H1 (cell line): ENCODE data around the gene GOLGA7B. TPM values are rescaled to one million over a fixed set of nuclear protein-coding genes. Genes with fewer than 3 reads are reported as not detected.

ENCODE experiments used
- CTCF ChIA-PET: fragments of 300-600 bp; sonication (Branson Sonifier 250); formaldehyde crosslinking; loops from one replicate; lab custom pipeline; 2021; ENCODE audit not compliant: partially characterized antibody; lab: Charles Lee
- POLR2A ChIA-PET: fragments of 300-600 bp; sonication (Branson Sonifier 250); formaldehyde crosslinking; loops from one replicate; lab custom pipeline; 2021; ENCODE audit warnings: inconsistent platforms; ENCODE audit not compliant: partially characterized antibody; lab: Charles Lee
- DNase-seq, 2 experiments: peaks; one replicate each; pipeline versions ENCODE4 v3.0.0 to v3.0.0-alpha.2; 2010 to 2022; ENCODE audit warnings: low spot score in 2 of 2, low read depth in 1 of 2, mixed read lengths in 1 of 2
- FAIRE-seq: peaks from 2 replicates; lab custom pipeline; 2011; peaks lifted over from hg19 to GRCh38; lab: Jason Lieb, UNC
- H2AFZ ChIP-seq: 2 replicates; pipeline ENCODE4 v1.8.1; 2012; ENCODE audit warnings: low read length, inconsistent platforms
- H2AK5ac ChIP-seq: 2 replicates; pipeline ENCODE4 v1.6.1; 2013; ENCODE audit warnings: low read depth, low read length
- H2BK120ac ChIP-seq: replicated peaks from 2 replicates; pipeline ENCODE3; 2013; ENCODE audit warnings: low read depth, low read length, inconsistent platforms
- H2BK12ac ChIP-seq: 2 replicates; pipeline ENCODE4 v1.6.1; 2013; ENCODE audit warnings: low read depth, low read length
- H2BK15ac ChIP-seq: 2 replicates; pipeline ENCODE4 v1.6.1; 2013; ENCODE audit warnings: low read length
- H2BK20ac ChIP-seq: 2 replicates; pipeline ENCODE4 v1.6.1; 2013; ENCODE audit warnings: low read length
- H2BK5ac ChIP-seq: 2 replicates; pipeline ENCODE4 v1.6.1; 2013; ENCODE audit warnings: low read depth, low read length
- H3K14ac ChIP-seq: 2 replicates; pipeline ENCODE4 v1.6.1; 2013; ENCODE audit warnings: inconsistent platforms; ENCODE audit not compliant: insufficient read length
- H3K18ac ChIP-seq: 2 replicates; pipeline ENCODE4 v1.6.1; 2013; ENCODE audit warnings: low read length; ENCODE audit errors: extremely low read depth
- H3K23ac ChIP-seq: 2 replicates; pipeline ENCODE4 v1.6.1; 2013; ENCODE audit warnings: inconsistent platforms; ENCODE audit not compliant: insufficient read length
- H3K23me2 ChIP-seq: 2 replicates; pipeline ENCODE4 v1.6.1; 2013; ENCODE audit warnings: low read depth, low read length
- H3K27ac ChIP-seq: 2 replicates; pipeline ENCODE4 v1.6.1; 2011; ENCODE audit warnings: low read depth, low read length, inconsistent platforms
- H3K27me3 ChIP-seq, 4 experiments: replicated peaks in 1 of 4; 1 replicate in 1 of 4; 2 replicates in 3 of 4; pipeline versions ENCODE4 v1.6.1 to v1.8.1; 2011 to 2013; ENCODE audit warnings: low read length in 3 of 4, mild to moderate bottlenecking in 3 of 4, inconsistent platforms in 2 of 4, mixed read lengths in 2 of 4, moderate library complexity in 1 of 4; ENCODE audit not compliant: control insufficient read depth in 3 of 4, insufficient read depth in 3 of 4; ENCODE audit errors: extremely low read depth in 1 of 4
- H3K36me3 ChIP-seq, 4 experiments: 2 replicates each; pipeline versions ENCODE4 v1.6.1 to v1.8.1; 2011 to 2013; ENCODE audit warnings: mild to moderate bottlenecking in 4 of 4, low read length in 3 of 4, moderate library complexity in 2 of 4, control low read depth in 1 of 4, inconsistent platforms in 1 of 4; ENCODE audit not compliant: insufficient read depth in 4 of 4, control insufficient read depth in 2 of 4
- H3K4ac ChIP-seq: replicated peaks from 2 replicates; pipeline ENCODE3; 2013; ENCODE audit warnings: low read length, low read depth, mixed read lengths, inconsistent platforms; ENCODE audit not compliant: insufficient read length
- H3K4me1 ChIP-seq, 4 experiments: replicated peaks in 1 of 4; 1 replicate in 1 of 4; 2 replicates in 3 of 4; pipeline versions ENCODE4 v1.6.1 to v1.8.1; 2011 to 2013; ENCODE audit warnings: low read length in 3 of 4, inconsistent platforms in 2 of 4, mixed read lengths in 1 of 4; ENCODE audit not compliant: insufficient read depth in 4 of 4, control insufficient read depth in 3 of 4
- H3K4me2 ChIP-seq, 2 experiments: 2 replicates each; pipeline versions ENCODE4 v1.6.1 to v1.8.1; 2011 to 2013; ENCODE audit warnings: low read depth in 2 of 2, low read length in 2 of 2, control low read depth in 1 of 2, inconsistent platforms in 1 of 2, mild to moderate bottlenecking in 1 of 2; ENCODE audit not compliant: insufficient read depth in 1 of 2
- H3K4me3 ChIP-seq, 4 experiments: fragments of 200-600, 300-600 bp in 1 of 4; sonication (generic), shearing (Covaris generic), sonication (Bioruptor Twin) in 1 of 4; 2 replicates each; pipeline versions ENCODE4 v1.5.1 to v1.8.1; 2011 to 2016; ENCODE audit warnings: low read length in 4 of 4, low read depth in 3 of 4, control low read depth in 2 of 4, inconsistent platforms in 2 of 4, mild to moderate bottlenecking in 2 of 4, mixed read lengths in 1 of 4, moderate library complexity in 1 of 4; ENCODE audit not compliant: insufficient read depth in 2 of 4; ENCODE audit errors: extremely low read depth in 1 of 4
- H3K56ac ChIP-seq: replicated peaks from 2 replicates; pipeline ENCODE3; 2013; ENCODE audit warnings: low read depth, mild to moderate bottlenecking, mixed read lengths, low read length, inconsistent platforms; ENCODE audit not compliant: insufficient read length
- H3K79me1 ChIP-seq: 2 replicates; pipeline ENCODE4 v1.6.1; 2013; ENCODE audit warnings: low read depth, low read length, control low read depth
- H3K79me2 ChIP-seq, 2 experiments: 2 replicates each; pipeline versions ENCODE4 v1.6.1 to v1.8.1; 2012 to 2013; ENCODE audit warnings: low read length in 2 of 2, mild to moderate bottlenecking in 2 of 2, inconsistent platforms in 1 of 2; ENCODE audit not compliant: insufficient read depth in 2 of 2, control insufficient read depth in 1 of 2
- H3K9ac ChIP-seq, 4 experiments: replicated peaks in 1 of 4; 1 replicate in 1 of 4; 2 replicates in 3 of 4; pipeline versions ENCODE4 v1.6.1 to v1.8.1; 2011 to 2013; ENCODE audit warnings: low read depth in 3 of 4, low read length in 3 of 4, control low read depth in 2 of 4, mild to moderate bottlenecking in 2 of 4, moderate library complexity in 2 of 4, inconsistent platforms in 1 of 4; ENCODE audit errors: extremely low read depth in 1 of 4
- H3K9me3 ChIP-seq, 2 experiments: 2 replicates each; pipeline versions ENCODE4 v1.6.1 to v1.8.1; 2012 to 2013; ENCODE audit warnings: mild to moderate bottlenecking in 2 of 2, moderate library complexity in 2 of 2, control low read depth in 1 of 2, inconsistent platforms in 1 of 2, low read depth in 1 of 2, low read length in 1 of 2, mixed read lengths in 1 of 2; ENCODE audit not compliant: insufficient read depth in 2 of 2
- H4K20me1 ChIP-seq, 2 experiments: replicated peaks in 1 of 2; 2 replicates each; pipeline versions ENCODE3 to v1.8.1; 2011 to 2013; ENCODE audit warnings: inconsistent platforms in 2 of 2, low read length in 2 of 2, mild to moderate bottlenecking in 1 of 2; ENCODE audit not compliant: insufficient read depth in 2 of 2, control insufficient read depth in 1 of 2
- H4K5ac ChIP-seq: 2 replicates; pipeline ENCODE4 v1.6.1; 2013; ENCODE audit warnings: low read length, low read depth, mixed read lengths, inconsistent platforms; ENCODE audit not compliant: insufficient read length
- H4K8ac ChIP-seq: 2 replicates; pipeline ENCODE4 v1.8.0; 2013; ENCODE audit warnings: mild to moderate bottlenecking, moderate library complexity, low read length, inconsistent platforms; ENCODE audit not compliant: insufficient read depth; ENCODE audit errors: extremely low read depth
- H4K91ac ChIP-seq: replicated peaks from 2 replicates; pipeline ENCODE3; 2013; ENCODE audit warnings: low read length, mixed read lengths, inconsistent platforms; ENCODE audit not compliant: insufficient read length
- ASH2L ChIP-seq: fragments of 200-600, 300-600 bp; sonication (generic); IDR thresholded peaks from one replicate; pipeline ENCODE4 v1.7.1; 2017; ENCODE audit warnings: low read length
- BCL11A ChIP-seq, 2 experiments: IDR thresholded peaks; one replicate each; pipeline ENCODE4 v1.6.1; 2011; ENCODE audit warnings: low read depth in 2 of 2, low read length in 2 of 2, mild to moderate bottlenecking in 2 of 2
- CBX5 ChIP-seq: fragments of 300-800, 300-1000 bp; sonication (generic); IDR thresholded peaks from 2 replicates; pipeline ENCODE4 v1.7.1; 2016; ENCODE audit warnings: antibody characterized with exemption, low read length, low read depth
- CHD2 ChIP-seq: IDR thresholded peaks from 2 replicates; pipeline ENCODE4 v1.6.1; 2012; ENCODE audit warnings: low read length, improper control_type of control experiment
- EP300 ChIP-seq, 2 experiments: IDR thresholded peaks; 1 replicate in 1 of 2; 2 replicates in 1 of 2; pipeline ENCODE4 v1.6.1; 2011 to 2012; ENCODE audit warnings: low read depth in 2 of 2, low read length in 2 of 2, mild to moderate bottlenecking in 2 of 2, borderline replicate concordance in 1 of 2, inconsistent platforms in 1 of 2, moderate library complexity in 1 of 2
- EZH2 ChIP-seq: fragments of 200-600 bp; sonication (generic); IDR thresholded peaks from 2 replicates; pipeline ENCODE4 v1.7.1; 2012; ENCODE audit warnings: low read depth, mild to moderate bottlenecking, moderate library complexity, low read length, inconsistent platforms; ENCODE audit not compliant: severe bottlenecking
- HDAC2 ChIP-seq, 2 experiments: fragments of 300-600 bp in 1 of 2; sonication (generic) in 1 of 2; IDR thresholded peaks; 2 replicates each; pipeline ENCODE4 v1.6.1; 2011 to 2012; ENCODE audit warnings: low read depth in 2 of 2, low read length in 2 of 2, mild to moderate bottlenecking in 2 of 2, moderate library complexity in 2 of 2, borderline replicate concordance in 1 of 2, inconsistent platforms in 1 of 2
- JUND ChIP-seq: IDR thresholded peaks from 2 replicates; pipeline ENCODE4 v1.6.1; 2011; ENCODE audit warnings: mild to moderate bottlenecking, improper control_type of control experiment, low read length
- NRF1 ChIP-seq: IDR thresholded peaks from 2 replicates; pipeline ENCODE4 v1.6.1; 2011; ENCODE audit warnings: mild to moderate bottlenecking, low read depth, low read length, improper control_type of control experiment
- POLR2A ChIP-seq, 2 experiments: IDR thresholded peaks; 1 replicate in 1 of 2; 2 replicates in 1 of 2; pipeline ENCODE4 v1.6.1; 2011; ENCODE audit warnings: low read depth in 2 of 2, low read length in 2 of 2, mild to moderate bottlenecking in 2 of 2; ENCODE audit errors: control extremely low read depth in 1 of 2
- SP2 ChIP-seq: IDR thresholded peaks from 2 replicates; pipeline ENCODE4 v1.6.1; 2012; ENCODE audit warnings: mild to moderate bottlenecking, low read length, inconsistent platforms
- SUZ12 ChIP-seq: fragments of 200-600 bp; sonication (generic); IDR thresholded peaks from 2 replicates; pipeline ENCODE4 v1.6.1; 2012; ENCODE audit warnings: mild to moderate bottlenecking, inconsistent platforms, low read length, moderate library complexity, mixed read lengths
- USF2 ChIP-seq: IDR thresholded peaks from 2 replicates; pipeline ENCODE4 v1.6.1; 2011; ENCODE audit warnings: low read length, improper control_type of control experiment
- WGBS, 2 experiments: shearing (Covaris generic) in 1 of 2; methylation state at CpG; one replicate each; pipeline versions ENCODE4 v1.1.6 to v1.1.7; 2013 to 2015; ENCODE audit warnings: low lambda C conversion rate in 2 of 2, mixed read lengths in 2 of 2, inconsistent platforms in 1 of 2, low coverage in 1 of 2, missing lambda C conversion rate in 1 of 2; ENCODE audit not compliant: insufficient replicate concordance in 2 of 2, insufficient coverage in 1 of 2, insufficient read length in 1 of 2; ENCODE audit errors: extremely low coverage in 1 of 2, missing lambda C conversion rate in 1 of 2; 5-methylcytosine and 5-hydroxymethylcytosine counted together
- polyA plus RNA-seq, 7 experiments: library from polyadenylated mRNA; depleted of rRNA in 3 of 7; stranded (reverse) in 5 of 7; unstranded in 2 of 7; fragments of >200 nt in 5 of 7; fragments of 200-250 nt in 2 of 7; gene quantifications; 1 replicate in 5 of 7; 2 replicates in 1 of 7; 4 replicates in 1 of 7; pipeline versions ENCODE4 v1.2.1 to v1.2.3, GENCODE V29; 2011 to 2013; ENCODE audit warnings: missing spikeins in 2 of 7, mixed read lengths in 2 of 7
- total RNA-seq: library from RNA; stranded (reverse); fragmentation: NEBNext Ultra II Directional; extraction: Animal tissue kit (Norgen Biotek cat#: 25700); gene quantifications from 2 replicates; pipeline ENCODE4 v1.2.1, GENCODE V29; 2021

Gene GOLGA7B
- total and polyA plus RNA-seq, 2 of the 8 experiments (the other 6 are each of a cell fraction or from before 2014, with no cell fraction given) = 0.04 to 0.14 TPM

DNA sequence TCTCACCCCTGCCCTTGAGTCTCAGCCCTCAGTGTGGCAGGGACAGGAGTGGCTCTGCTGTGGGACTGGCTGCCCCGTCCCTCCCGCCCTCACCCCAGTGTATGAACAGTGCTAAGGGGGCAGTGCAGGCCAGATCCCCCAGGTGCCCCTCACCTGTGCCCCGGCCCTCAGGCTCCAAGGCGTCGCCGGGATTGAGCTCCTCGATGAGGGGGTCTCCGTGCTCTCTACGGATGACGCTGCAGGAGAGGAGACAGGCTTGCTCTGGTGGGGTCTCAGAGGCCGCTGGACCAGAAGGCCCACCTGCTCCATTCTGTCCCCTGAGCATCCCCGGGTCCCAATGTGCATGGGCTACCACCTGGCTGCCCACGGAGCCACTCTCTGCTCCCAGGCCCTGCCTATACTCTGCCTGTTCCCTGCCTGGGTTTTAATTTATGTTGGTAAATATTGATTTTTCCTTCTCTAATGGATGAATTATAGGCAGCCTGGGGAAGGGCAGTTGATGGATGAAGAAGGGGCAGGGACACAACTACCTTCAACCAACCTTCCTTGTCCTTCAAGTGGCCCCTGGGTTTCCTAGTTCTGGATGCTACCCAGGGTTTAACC is 47.2 kb downstream of the GOLGA7B start:
- Histone ChIP-seq H2AK5ac (no peak overlapping the region), H3K4me2 (no peak overlapping the region), H3K4me3 (no peak overlapping the region), H4K20me1 (no peaks in the 10 kb centered on the region), H3K27me3 (no peaks in the 10 kb centered on the region), H2BK120ac (no peak overlapping the region), H2BK5ac (no peak overlapping the region), H3K36me3 (no peaks in the 10 kb centered on the region), H3K4ac (no peak overlapping the region), H3K27ac (no peak overlapping the region), H3K23me2 (no peaks in the 10 kb centered on the region), H2AFZ (no peak overlapping the region), H3K18ac (no peak overlapping the region), H2BK12ac (no peak overlapping the region), H4K5ac (no peak overlapping the region), H3K23ac (no peak overlapping the region), H2BK15ac (no peak overlapping the region), H4K91ac (no peak overlapping the region), H3K4me1 (no peaks in the 10 kb centered on the region)
- 90% methylated on average over 13 of the region's 13 CpGs; no CpG with 5 or more reads in 1 of the 2 experiments for WGBS, 2 experiments
- DNase-seq (no peak), FAIRE-seq (no peak)
- CTCF ChIA-PET = interaction anchor here (0.6 to 2.9 kb wide), 5 partner anchors 8 to 311 kb away, joined by 3 to 12 read pairs (median 5); no protein-coding TSS in a partner anchor
- TF ChIP-seq SP2 (no peak), USF2 (no peak), CHD2 (no peak), HDAC2 (IDR thresholded peaks at IDR 0.05; ENCODE audit: borderline replicate concordance in 1 of 2, low read depth in 2 of 2, low read length in 2 of 2) (no peak), ASH2L (no peak), EZH2 (no peak), CBX5 (no peak), POLR2A (IDR thresholded peaks at IDR 0.05; ENCODE audit: control extremely low read depth in 1 of 2, low read depth in 2 of 2, low read length in 2 of 2) (no peak), SUZ12 (no peak), JUND (no peak), EP300 (IDR thresholded peaks at IDR 0.05; ENCODE audit: borderline replicate concordance in 1 of 2, low read depth in 2 of 2, low read length in 2 of 2) (no peak), NRF1 (no peak), BCL11A (IDR thresholded peaks at IDR 0.05; ENCODE audit: low read depth in 2 of 2, low read length in 2 of 2) (no peak)
- TF ChIP-seq, all 59 proteins: peak for 0
- no peak overlapping the region for H2BK20ac ChIP-seq
- H4K8ac ChIP-seq = no peak overlapping the region
- H3K79me1 ChIP-seq = no peaks in the 10 kb centered on the region
- H3K9ac ChIP-seq = no peak overlapping the region
- no peaks in the 10 kb centered on the region for H3K79me2 ChIP-seq
- POLR2A ChIA-PET = interaction anchor here (1.1 kb wide), 1 partner anchor 11 kb away, joined by 3 read pairs; no protein-coding TSS in a partner anchor
- H3K56ac ChIP-seq = no peak overlapping the region
- no peaks in the 10 kb centered on the region for H3K9me3 ChIP-seq
- no peak overlapping the region for H3K14ac ChIP-seq
